Kidney epithelial cell (primary cell): ENCODE measurements around the gene LCOR. TPM values are rescaled to one million over a fixed set of nuclear protein-coding genes. Genes with fewer than 3 reads are reported as not detected.

Source experiments
- DNase-seq: peaks from one replicate; pipeline ENCODE4 v3.0.0-alpha.2; 2010; ENCODE audit warnings: low read depth
- H3K27me3 ChIP-seq: 2 replicates; pipeline ENCODE4 v1.6.0; 2011; ENCODE audit warnings: low read length; ENCODE audit not compliant: control insufficient read depth, insufficient read depth
- H3K36me3 ChIP-seq: 2 replicates; pipeline ENCODE4 v1.5.1; 2011; ENCODE audit warnings: low read length; ENCODE audit not compliant: control insufficient read depth, insufficient read depth
- H3K4me3 ChIP-seq: 2 replicates; pipeline ENCODE4 v1.5.1; 2011; ENCODE audit warnings: low read depth, mild to moderate bottlenecking, control low read depth, low read length
- total RNA-seq: library from RNA; depleted of rRNA; stranded (reverse); fragments of >200 nt; gene quantifications from 2 replicates; pipeline ENCODE4 v1.2.3, GENCODE V29; 2015
- TF ChIP-seq, protein P1 (sequence below): IDR thresholded peaks from 2 replicates; pipeline ENCODE4 v1.5.1; 2011; ENCODE audit warnings: mild to moderate bottlenecking, moderate library complexity, low read length, control low read depth, inconsistent platforms; ENCODE audit not compliant: insufficient read depth, poor library complexity, severe bottlenecking

The LCOR gene
- total RNA-seq, 1 donor from 2014 or later, result 29.8 TPM

DNA sequence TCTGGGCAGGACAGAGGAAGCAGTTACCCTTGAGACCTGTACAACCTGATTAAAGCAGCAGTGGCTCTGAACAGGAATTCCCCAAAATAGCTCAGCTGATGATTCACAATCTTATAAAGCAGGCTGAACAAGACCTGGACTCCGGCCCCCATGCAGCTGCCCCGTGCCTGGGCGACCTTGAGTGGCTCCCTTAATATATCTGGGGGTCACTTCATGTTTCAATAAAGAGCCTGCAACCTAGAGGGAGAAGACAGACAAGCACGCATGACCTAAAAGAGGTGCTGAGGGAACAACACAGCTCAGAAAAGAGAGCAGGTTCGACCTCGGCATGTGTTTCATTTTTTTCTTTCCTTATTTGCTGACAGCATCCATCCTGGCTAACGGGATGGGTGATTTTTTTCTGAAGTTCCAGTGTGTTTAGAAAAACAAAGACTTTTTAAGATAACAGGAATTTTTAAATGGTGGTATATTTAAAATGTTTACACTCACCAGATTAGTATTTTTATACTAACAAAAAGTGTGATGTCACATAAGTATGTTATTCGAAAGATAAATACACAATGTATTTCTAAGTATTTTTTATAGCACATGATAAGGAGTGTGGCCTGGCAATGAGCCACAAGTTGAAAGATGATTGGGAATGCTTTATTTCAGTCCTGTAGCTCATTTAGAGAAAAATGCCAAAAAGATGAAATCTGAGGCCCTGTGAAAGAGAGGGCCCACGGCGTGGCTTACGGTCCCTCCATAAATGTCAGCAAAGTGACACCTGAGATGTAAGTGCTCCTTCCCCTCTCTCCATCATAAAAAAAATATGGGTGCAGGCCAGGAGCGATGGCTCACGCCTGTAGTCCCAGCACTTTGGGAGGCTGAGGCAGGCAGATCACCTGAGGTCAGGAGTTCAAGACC, 192.3 kb downstream of the LCOR start:
- DNase-seq, result peak; percentile 75
- TF ChIP-seq, protein P1, sequence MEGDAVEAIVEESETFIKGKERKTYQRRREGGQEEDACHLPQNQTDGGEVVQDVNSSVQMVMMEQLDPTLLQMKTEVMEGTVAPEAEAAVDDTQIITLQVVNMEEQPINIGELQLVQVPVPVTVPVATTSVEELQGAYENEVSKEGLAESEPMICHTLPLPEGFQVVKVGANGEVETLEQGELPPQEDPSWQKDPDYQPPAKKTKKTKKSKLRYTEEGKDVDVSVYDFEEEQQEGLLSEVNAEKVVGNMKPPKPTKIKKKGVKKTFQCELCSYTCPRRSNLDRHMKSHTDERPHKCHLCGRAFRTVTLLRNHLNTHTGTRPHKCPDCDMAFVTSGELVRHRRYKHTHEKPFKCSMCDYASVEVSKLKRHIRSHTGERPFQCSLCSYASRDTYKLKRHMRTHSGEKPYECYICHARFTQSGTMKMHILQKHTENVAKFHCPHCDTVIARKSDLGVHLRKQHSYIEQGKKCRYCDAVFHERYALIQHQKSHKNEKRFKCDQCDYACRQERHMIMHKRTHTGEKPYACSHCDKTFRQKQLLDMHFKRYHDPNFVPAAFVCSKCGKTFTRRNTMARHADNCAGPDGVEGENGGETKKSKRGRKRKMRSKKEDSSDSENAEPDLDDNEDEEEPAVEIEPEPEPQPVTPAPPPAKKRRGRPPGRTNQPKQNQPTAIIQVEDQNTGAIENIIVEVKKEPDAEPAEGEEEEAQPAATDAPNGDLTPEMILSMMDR, result no peak
- Histone ChIP-seq H3K27me3 (no peaks in the 10 kb centered on the region), H3K36me3 (no peaks in the 10 kb centered on the region), H3K4me3 (no peak overlapping the region)

DNA sequence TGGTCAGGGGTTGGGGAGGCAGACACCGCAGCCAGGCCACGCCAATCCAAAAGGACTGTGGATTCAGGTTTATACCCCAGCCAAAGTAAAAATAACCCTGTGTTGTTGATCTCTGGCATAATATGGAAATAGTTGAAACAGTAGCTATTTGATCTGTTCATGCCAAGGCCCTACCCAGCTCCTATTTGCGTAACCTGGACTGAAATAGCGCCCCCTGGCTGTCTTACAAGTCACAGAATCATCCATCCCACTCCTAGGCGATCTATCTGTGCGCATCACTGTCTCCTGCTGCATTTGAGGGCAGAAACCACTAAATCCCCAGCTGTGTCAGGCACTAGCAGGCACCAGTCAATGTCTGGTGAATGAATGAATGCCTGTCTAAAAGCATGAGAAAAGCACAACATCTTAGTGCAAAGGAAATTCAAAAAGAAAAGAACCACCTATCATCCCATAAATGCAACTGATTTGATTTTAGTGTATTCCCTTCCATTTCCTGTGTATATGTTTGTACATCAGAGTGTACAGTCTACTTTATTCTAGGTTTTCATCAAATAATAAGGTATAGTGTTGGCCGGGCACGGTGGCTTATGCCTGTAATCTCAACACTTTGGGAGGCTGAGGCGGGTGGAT, 193.6 kb downstream of the LCOR start:
- Histone ChIP-seq H3K27me3 (no peaks in the 10 kb centered on the region), H3K4me3 (no peak overlapping the region), H3K36me3 (no peaks in the 10 kb centered on the region)
- DNase-seq, result no peak
- TF ChIP-seq, protein P1, result peak; percentile 53

DNA sequence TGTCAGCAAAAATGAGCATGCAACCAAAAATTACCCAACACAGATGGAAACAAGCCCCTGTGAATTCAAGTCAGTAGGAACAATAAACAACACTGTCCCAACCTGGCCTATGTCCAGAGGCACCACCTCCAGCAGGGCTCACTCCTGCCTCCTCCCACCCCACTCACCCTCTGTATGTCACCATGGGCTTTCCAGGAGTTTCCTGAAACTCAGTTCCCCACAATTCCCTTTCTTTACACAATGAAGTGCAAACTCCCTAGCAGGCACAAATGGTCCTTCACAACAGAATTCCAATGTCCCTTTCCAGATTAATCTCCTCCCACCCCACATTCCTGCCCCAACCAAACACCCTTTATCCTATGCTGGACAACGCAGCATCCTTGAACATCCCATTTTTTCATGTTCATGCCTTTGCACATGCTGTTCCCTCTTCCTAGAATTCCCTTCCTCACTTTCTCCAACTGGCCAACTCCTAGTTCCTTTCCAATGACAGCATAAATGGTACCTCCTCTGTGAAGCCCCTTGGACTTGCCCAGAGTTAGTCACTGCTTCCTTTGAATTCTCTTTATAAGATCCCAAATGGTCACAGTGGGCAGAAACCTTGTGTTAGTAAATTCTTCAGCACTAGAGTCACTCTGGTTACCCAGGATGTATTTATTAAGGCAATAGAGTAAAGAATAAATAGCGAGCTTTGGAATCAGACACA, 196.2 kb downstream of the LCOR start:
- DNase-seq, result peak; percentile 32

DNA sequence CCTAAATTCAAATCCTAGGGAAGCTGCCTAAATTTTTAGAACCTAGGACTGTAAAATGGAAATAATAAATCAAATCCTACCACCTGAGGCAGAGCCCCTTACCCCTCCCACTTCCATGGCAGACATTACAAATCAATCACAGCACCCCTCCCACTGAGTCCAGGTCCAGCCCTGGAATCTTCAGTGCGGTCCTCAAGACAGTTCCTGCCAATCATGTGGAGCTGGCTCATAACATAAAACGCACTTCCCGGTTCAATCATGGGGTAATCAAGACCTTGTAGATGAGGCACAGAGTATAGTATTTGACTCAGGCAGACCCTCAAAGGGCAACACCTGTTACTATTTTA, 196.7 kb downstream of the LCOR start:
- H3K27me3 ChIP-seq, result peaks cover 4% of the 10 kb centered on the region
- H3K4me3 ChIP-seq, result no peak overlapping the region
- no peaks in the 10 kb centered on the region for H3K36me3 ChIP-seq
- no peak for DNase-seq
- TF ChIP-seq, protein P1, result no peak

More for the DNA sequence above, 196.2 kb downstream of the LCOR start:
- Histone ChIP-seq H3K27me3 (peaks cover 4% of the 10 kb centered on the region), H3K4me3 (no peak overlapping the region), H3K36me3 (no peaks in the 10 kb centered on the region)
- TF ChIP-seq, protein P1, result no peak

DNA sequence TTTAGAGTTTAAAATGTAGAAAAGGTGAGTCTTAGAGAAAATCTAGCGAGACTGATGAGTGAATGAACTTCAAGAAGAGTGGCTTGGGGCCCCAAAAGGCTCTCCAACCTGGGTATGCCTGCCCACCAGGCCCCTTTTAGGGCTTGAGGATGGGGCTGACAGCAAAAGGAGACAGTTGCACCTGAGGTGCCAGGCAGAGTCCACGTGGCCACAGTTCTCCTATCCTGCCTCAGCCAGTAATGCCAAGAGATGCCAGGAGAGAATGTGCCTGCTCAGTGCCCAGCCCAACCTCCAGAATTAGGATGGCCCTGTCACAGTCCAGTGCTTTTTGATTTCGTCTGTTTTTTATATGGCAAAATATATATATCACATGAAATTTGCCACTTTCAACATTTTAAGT, 197.2 kb downstream of the LCOR start:
- TF ChIP-seq, protein P1, result no peak
- Histone ChIP-seq H3K27me3 (peaks cover 4% of the 10 kb centered on the region), H3K36me3 (no peaks in the 10 kb centered on the region), H3K4me3 (no peak overlapping the region)
- DNase-seq, result no peak
